GM18505 (cell line): ENCODE measurements around the gene AQP6.

ENCODE experiments used
- ATAC-seq: cut with Tn5 transposase; IDR thresholded peaks from one replicate; pipeline ENCODE4 v1.9.1; 2021; ENCODE audit not compliant: unreplicated experiment
- POLR2A ChIP-seq: IDR thresholded peaks from 4 replicates; pipeline ENCODE4 v1.6.1; 2011; ENCODE audit warnings: borderline replicate concordance; ENCODE audit not compliant: insufficient read depth, insufficient read length; ENCODE audit errors: extremely low read depth

Gene AQP6

DNA sequence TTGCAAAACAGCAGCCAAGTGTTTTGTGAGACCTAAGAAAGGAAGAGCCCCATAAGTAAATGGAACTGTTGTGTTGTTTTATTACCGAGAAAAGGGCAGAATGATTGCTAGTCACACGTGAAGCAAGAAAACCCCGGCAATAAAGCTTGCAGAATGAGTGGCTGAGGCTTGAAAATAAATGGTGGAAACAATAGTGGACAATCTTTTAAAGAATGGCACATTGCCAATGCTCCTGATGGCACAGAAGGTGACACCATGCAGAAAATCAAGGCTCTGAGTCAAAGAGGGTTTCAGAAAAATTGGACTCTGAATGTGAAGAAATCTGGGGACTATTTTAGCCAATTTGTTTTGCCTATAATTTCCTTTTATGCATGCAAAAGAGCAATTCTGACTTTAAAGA, 26.2 kb upstream of the AQP6 start:
- ATAC-seq = no peak
- TF ChIP-seq POLR2A = no peak

DNA sequence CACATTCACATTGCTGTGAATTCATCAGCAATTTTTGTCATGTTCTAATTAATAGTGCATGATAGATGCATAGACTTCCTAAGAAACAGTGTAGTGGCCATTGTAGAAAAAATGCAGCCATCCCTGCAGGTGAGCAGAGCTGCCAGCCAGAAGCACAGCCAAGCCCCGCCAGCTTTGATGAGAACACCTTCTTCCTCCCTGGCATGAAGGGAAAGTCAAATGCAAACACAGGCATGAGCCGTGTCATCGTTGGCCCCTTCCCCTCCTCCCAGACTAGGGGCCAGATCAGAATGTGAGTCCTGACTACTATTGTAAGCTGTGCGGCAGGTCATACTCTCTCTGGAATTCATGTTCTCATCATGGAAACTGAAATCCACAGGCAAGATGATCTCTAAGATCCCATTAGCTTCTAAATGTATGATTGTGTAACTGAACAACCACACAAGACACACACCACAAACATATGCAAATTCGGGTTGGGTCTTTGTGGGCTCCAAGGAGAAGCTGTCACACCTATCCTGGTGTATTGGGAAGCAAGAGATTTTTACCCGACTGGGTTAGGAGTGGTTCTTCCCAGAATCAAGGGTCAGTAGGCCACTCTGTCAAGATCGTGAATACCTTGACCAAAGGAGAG, 25.0 kb upstream of the AQP6 start:
- TF ChIP-seq POLR2A = no peak

DNA sequence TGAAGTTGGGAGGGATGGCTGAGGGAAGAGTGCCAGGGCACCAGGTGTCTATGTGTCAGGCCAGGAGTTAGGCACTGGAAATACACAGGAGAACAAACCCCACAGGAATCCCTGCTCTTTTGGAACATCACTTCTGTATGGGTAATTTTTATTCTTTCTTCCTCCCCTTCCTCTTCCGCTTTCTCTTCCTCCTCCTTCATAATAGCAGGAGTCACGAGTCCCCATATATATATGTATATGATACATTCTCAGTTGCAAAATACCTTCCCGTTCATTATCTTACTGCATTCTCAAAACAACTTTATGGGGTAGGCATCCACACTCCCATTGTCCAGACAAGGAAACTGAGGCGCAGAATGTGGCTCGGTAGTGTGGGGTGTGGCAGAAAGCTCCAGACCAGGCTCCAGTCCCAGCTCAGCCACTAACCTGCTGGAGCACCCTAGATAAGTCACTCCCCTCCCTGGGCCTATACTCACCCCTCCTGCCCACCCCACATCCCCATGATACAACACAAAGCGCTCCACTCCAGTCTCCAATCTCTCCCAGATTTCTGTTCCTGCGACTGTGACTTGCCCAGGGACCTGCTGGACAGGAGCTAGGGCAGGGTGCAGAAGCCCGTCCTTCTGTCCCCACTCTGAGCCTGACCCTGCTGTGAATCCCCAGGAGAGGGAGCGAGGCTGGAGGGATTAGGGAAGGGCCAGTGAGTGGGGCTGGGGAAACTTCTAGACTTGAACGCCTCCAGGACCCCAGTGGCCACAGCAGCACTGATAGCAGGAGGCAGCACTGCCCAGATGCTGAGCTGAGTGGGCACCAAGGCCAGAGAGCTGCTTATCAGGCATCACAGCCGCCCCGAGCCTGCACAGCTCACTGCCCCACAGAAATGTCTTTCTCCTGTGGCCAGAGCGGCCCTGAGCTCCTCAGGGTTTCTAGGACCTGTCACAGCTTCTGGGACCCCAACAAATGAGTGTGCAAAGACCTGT, 23.6 kb upstream of the AQP6 start:
- no peak for TF ChIP-seq POLR2A
- ATAC-seq = no peak

More for the DNA sequence above, 25.0 kb upstream of the AQP6 start:
- ATAC-seq = no peak

DNA sequence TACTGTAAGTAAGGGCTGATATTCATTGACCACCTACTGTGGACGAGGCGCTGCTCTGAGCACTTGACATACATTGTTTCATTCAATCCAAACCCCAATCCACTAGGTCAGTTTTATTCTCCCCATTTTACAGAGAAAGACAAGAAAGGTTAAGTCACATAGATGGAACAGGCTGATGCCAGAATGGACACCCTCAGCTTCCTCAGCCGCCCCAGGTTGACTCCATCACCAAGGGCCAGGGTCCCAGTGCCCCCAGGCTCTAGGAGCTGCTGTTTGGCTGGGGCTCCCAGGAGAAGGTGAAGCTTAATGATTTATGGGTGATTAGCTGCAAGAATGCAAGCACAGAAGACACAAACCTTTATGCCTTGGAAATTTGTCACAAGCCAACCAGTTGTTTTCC, 22.9 kb upstream of the AQP6 start:
- ATAC-seq = no peak

DNA sequence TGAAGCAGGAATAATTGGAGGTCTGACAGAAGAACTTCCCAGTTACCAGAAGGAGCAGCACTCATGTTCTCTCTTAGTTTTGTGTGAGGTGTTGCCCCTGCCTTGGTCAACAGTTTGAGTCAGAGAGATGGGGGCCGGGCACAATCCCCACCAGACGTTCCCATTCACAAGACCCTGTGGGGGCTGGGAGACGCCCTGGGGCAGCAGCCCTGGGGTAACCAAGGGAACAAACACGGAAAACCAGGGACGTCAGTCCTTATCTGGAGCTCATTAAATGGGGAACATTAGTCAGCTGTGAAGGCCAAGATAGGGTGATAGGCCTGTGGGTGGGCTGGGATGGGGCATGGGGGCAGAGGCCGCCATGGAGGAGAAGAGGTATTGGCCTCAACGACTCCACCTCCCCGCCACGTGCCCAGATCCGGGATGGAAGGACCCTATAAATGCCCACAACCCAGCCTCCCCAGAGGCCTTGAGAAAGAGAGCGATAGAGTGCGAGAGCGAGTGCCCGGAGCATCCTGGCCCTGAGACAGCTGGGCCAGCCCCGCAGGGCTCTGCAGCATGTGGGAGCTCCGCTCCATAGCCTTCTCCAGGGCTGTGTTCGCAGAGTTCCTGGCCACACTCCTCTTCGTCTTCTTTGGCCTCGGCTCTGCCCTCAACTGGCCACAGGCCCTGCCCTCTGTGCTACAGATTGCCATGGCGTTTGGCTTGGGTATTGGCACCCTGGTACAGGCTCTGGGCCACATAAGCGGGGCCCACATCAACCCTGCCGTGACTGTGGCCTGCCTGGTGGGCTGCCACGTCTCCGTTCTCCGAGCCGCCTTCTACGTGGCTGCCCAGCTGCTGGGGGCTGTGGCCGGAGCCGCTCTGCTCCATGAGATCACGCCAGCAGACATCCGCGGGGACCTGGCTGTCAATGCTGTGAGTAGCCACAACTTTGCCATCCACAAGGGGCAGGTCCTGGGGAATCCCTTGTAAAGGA, 22.2 kb upstream of the AQP6 start, which contains the start of gene AQP2:
Gene AQP2 (plus strand): TSS at position 465 of the 979 bp plus-strand sequence. CDS start 94 bp downstream, at position 559.
- ATAC-seq = no peak
- no peak for TF ChIP-seq POLR2A

More for the DNA sequence above, 22.9 kb upstream of the AQP6 start:
- TF ChIP-seq POLR2A = no peak

DNA sequence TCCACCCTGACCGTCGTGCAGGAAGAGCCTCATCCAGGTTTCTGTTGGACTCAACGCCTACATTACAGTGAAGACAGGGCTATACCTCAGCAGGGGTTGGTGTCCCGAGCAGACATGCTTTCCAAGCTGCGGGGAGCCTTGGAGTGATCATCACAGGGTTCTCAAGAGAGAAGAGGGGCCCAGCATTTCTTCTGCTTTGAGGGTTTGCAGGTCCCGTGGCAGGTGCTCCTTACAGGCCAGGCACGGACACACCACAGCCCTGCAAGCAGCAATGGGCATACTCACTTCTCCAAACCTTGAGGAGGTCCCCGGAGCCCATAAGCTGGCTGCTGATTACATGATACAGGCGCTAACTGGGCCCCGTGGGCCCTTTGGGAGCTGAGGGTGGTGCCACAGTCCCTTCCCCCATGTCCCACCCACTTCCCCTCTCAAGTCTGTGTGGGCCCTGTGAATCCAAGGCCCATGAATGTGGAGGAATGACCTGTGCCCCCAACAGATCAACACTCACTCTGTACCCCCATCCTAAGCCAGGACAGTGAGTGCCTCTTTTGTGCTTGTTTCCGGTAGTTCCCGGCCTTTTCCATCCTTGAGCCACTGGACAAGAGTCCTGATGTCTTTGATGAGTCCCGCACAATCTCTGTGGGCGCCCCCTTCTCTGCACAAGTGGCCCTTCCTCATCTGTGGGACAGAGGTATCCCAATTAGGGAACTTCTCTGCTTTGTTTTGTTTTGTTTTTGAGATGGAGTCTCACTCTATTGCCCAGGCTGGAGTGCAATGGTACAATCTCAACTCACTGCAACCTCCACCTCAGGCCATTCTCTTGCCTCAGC, 21.1 kb upstream of the AQP6 start:
- ATAC-seq = no peak
- no peak for TF ChIP-seq POLR2A

DNA sequence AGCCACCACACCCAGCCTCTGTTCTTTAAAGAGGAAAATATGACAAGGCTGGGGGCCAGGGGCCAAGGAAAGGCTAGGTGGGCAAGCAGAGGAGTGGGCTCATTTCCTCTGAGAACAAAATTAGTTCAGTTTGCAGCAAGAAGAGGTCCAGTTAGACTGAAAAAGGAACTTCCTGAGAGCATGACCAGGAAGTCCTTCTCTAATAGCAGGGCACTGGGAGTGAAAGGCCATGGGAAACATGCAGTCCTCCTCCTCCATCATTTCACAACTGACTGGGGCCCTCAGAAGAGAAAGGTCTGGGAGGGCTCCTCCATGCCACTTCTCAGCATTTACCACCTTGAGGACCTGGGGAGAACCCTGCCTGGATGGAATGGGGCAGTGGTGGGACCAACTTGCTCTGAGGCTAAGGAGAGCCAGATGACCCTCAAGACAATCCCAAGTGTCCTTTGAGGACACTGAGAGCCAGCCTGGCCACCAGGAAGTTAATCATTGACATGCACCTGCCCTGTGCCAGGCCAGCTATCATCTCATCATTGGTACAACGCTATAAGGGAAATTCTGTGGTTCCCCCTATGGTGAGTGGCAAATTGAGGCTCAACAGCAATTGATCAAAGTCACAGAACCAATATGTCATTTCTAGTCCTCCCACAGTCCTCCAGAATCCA, 20.2 kb upstream of the AQP6 start:
- no peak for ATAC-seq
- TF ChIP-seq POLR2A = no peak

DNA sequence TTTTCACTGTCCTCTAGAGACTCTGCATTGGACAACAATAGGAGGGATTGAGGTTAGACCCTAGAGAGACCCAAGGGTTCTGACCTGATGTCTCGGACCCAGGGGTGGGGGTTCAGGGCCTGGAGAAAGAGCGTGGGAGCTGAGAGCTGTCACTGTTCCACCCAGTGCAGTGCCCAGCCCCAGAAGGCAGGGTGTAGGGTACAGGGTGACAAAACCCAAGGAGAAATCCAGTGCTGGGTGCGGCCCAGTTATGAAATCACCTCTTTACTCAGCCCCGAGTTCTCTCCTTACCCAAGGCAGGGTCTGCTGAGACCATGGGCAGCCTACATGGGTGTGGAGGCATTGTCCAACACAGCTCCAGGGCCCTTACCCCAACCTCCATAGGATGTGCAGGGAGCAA, 19.6 kb upstream of the AQP6 start:
- no peak for TF ChIP-seq POLR2A
- ATAC-seq = no peak

DNA sequence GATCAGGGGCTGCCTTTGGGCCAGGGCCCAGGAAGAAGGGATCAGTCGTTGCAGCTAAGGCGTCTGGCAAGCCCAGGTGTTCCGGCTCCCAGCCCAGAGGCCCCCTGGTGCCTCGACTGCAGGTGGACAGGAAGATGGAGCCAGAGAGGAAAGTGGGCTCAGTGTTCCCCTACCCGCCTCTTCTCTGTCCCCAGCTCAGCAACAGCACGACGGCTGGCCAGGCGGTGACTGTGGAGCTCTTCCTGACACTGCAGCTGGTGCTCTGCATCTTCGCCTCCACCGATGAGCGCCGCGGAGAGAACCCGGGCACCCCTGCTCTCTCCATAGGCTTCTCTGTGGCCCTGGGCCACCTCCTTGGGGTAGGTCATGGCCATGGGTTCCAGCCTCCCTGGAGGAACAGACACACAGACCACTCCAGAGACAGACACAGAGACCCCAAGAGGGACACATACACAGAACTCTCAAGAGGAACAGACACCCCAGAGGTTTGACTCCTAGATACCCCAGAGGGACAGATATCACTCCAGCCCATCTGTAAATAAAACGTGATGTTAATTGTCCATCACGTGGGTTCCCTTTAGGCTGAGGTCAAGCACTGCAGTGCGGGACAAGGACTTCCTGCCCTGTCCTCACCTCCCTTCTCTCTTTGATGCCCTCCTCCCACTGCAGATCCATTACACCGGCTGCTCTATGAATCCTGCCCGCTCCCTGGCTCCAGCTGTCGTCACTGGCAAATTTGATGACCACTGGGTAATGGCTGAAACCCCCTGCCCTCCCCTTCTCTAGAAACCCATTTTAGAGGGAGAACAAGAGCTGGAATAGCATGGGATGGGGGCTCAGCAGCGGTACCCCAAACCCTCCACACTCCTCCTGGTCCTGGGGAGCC, 18.5 kb upstream of the AQP6 start:
- TF ChIP-seq POLR2A = no peak
- ATAC-seq = no peak

DNA sequence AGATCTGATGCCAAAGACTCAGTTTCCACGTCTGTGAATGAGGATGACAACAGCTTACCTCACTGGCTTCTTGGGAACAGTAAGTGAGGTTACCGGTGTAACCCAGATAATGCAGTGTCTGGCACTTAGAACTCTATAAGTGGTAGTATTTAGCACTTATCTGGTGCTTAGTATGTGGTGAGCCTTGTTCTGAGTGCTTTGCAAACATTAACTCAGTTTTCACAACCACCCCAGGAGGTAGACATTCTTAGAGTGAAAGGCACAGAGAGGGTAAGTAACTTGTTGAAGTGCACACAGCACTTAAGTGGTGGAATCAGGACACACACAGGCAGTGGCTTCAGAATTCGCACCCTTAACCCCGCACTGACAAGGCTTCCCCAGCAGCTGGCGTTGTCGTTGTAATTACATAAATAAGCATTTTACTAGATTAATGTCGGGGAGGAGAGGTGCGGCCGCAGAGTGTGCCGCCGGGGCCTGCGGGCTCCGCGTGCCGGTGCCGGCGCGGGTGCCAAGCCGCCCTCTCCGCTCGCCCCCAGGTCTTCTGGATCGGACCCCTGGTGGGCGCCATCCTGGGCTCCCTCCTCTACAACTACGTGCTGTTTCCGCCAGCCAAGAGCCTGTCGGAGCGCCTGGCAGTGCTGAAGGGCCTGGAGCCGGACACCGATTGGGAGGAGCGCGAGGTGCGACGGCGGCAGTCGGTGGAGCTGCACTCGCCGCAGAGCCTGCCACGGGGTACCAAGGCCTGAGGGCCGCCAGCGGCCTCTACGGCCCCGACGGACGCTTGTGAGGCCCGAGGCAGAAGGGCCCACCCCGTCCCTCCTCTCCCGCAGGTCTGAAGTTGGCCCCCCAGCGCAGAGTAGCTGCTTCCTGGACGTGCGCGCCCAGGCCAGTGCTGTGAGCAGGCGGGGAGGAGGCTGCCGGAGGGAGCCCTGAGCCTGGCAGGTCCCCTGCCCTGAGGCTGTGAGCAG, 17.6 kb upstream of the AQP6 start:
- TF ChIP-seq POLR2A = no peak
- ATAC-seq = no peak
